WERI-Rb-1 (cell line): ENCODE results near the gene PRUNE2.

ENCODE experiments used
- DNase-seq: peaks from one replicate; pipeline ENCODE4 v3.0.0-alpha.2; 2020
- H3K27ac ChIP-seq: fragments of 250-450 bp; sonication (Bioruptor Pico); 2 replicates; pipeline ENCODE4 v1.5.1; 2020; ENCODE audit warnings: mild to moderate bottlenecking, moderate library complexity
- H3K27me3 ChIP-seq: fragments of 250-450 bp; sonication (Bioruptor Pico); 2 replicates; pipeline ENCODE4 v1.5.1; 2021; ENCODE audit warnings: mild to moderate bottlenecking, low read depth, moderate library complexity; ENCODE audit not compliant: insufficient read depth, severe bottlenecking
- H3K36me3 ChIP-seq: fragments of 250-450 bp; sonication (Bioruptor Pico); 2 replicates; pipeline ENCODE4 v1.5.1; 2020; ENCODE audit warnings: mild to moderate bottlenecking, moderate library complexity
- H3K4me3 ChIP-seq: 2 replicates; pipeline ENCODE4 v1.5.1; 2011; ENCODE audit warnings: low read depth, mild to moderate bottlenecking, control low read depth, low read length
- H3K9me3 ChIP-seq: fragments of 250-450 bp; sonication (Bioruptor Pico); 2 replicates; pipeline ENCODE4 v1.5.1; 2021; ENCODE audit warnings: mild to moderate bottlenecking, moderate library complexity; ENCODE audit not compliant: severe bottlenecking
- CTCF ChIP-seq: IDR thresholded peaks from 2 replicates; pipeline ENCODE4 v1.5.1; 2011; ENCODE audit warnings: low read depth, mild to moderate bottlenecking, control low read depth, inconsistent platforms, low read length

PRUNE2 gene

GRCh38 chr9:76642074-76642473 lies 263.8 kb downstream of the PRUNE2 start:
- H3K36me3 ChIP-seq: no peaks in the 10 kb centered on the region
- H3K9me3 ChIP-seq: no peaks in the 10 kb centered on the region
- no peak overlapping the region for H3K27ac ChIP-seq
- no peaks in the 10 kb centered on the region for H3K27me3 ChIP-seq
- H3K4me3 ChIP-seq: no peak overlapping the region
- TF ChIP-seq CTCF: no peak
- DNase-seq: no peak

- Histone ChIP-seq H3K36me3 (no peaks in the 10 kb centered on the region), H3K27ac (no peak overlapping the region), H3K9me3 (no peaks in the 10 kb centered on the region), H3K4me3 (no peak overlapping the region), H3K27me3 (no peaks in the 10 kb centered on the region)
- no peak for DNase-seq
- no peak for TF ChIP-seq CTCF
Observed at GRCh38 chr9:76638001-76638400, 267.9 kb downstream of the PRUNE2 start.

GRCh38 chr9:76637416-76637815 lies 268.5 kb downstream of the PRUNE2 start:
- TF ChIP-seq CTCF: no peak
- no peaks in the 10 kb centered on the region for H3K27me3 ChIP-seq
- H3K36me3 ChIP-seq: no peaks in the 10 kb centered on the region
- DNase-seq: no peak
- no peak overlapping the region for H3K4me3 ChIP-seq
- no peak overlapping the region for H3K27ac ChIP-seq
- H3K9me3 ChIP-seq: no peaks in the 10 kb centered on the region

GRCh38 chr9:76634356-76635054 lies 271.4 kb downstream of the PRUNE2 start:
- H3K27ac ChIP-seq: no peak overlapping the region
- H3K9me3 ChIP-seq: no peaks in the 10 kb centered on the region
- no peak overlapping the region for H3K4me3 ChIP-seq
- DNase-seq: no peak
- no peaks in the 10 kb centered on the region for H3K27me3 ChIP-seq
- H3K36me3 ChIP-seq: no peaks in the 10 kb centered on the region
- no peak for TF ChIP-seq CTCF

GRCh38 chr9:76630916-76631315 lies 275.0 kb downstream of the PRUNE2 start:
- DNase-seq: no peak
- Histone ChIP-seq H3K9me3 (no peaks in the 10 kb centered on the region), H3K36me3 (no peaks in the 10 kb centered on the region), H3K27me3 (no peaks in the 10 kb centered on the region), H3K4me3 (no peak overlapping the region), H3K27ac (no peak overlapping the region)
- TF ChIP-seq CTCF: no peak
